OCI-LY7 (cell line): Measurements from ENCODE around the gene TRIO.

Experiments
- EZH2phosphoT487 ChIP-seq: fragments of 200-600 bp; sonication (generic); IDR thresholded peaks from 2 replicates; pipeline ENCODE4 v1.6.1; 2018; ENCODE audit warnings: low read depth, borderline replicate concordance, mild to moderate bottlenecking, mixed run types, antibody characterized with exemption, low read length, moderate library complexity, mixed read lengths
- TF ChIP-seq, protein P1 (sequence below): fragments of 200-600 bp; sonication (generic); conservative IDR thresholded peaks from 2 replicates; pipeline ENCODE4 v1.5.1; 2014; ENCODE audit warnings: mild to moderate bottlenecking, antibody characterized with exemption, low read length, moderate library complexity, mixed read lengths

DNA sequence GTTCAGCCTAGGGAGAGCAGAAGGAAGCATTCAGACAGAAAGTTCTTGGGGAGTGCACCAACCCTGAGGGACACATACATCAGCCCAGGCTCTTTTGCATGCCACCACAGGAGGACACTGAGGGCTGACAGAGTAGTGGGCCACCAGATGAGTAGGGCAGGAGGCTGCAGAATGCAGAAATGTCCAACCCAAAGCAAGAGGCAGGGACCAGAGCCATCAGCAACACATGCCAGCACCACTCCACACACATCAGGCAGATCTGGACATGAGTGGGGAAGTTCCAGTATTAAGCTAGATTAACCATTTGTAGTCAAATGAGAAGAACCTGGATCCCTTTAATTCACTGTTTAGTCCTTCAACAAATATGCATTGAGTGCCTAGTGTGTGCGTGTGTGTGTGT, 402.7 kb downstream of the TRIO start:
- TF ChIP-seq, protein P1, sequence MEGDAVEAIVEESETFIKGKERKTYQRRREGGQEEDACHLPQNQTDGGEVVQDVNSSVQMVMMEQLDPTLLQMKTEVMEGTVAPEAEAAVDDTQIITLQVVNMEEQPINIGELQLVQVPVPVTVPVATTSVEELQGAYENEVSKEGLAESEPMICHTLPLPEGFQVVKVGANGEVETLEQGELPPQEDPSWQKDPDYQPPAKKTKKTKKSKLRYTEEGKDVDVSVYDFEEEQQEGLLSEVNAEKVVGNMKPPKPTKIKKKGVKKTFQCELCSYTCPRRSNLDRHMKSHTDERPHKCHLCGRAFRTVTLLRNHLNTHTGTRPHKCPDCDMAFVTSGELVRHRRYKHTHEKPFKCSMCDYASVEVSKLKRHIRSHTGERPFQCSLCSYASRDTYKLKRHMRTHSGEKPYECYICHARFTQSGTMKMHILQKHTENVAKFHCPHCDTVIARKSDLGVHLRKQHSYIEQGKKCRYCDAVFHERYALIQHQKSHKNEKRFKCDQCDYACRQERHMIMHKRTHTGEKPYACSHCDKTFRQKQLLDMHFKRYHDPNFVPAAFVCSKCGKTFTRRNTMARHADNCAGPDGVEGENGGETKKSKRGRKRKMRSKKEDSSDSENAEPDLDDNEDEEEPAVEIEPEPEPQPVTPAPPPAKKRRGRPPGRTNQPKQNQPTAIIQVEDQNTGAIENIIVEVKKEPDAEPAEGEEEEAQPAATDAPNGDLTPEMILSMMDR = no peak
- TF ChIP-seq EZH2phosphoT487 = no peak
